ENCODE measurements around the gene HSH2D. TPM values are rescaled to one million over a fixed set of nuclear protein-coding genes. Genes with fewer than 3 reads are reported as not detected.

Gene HSH2D
- total and polyA plus RNA-seq, 9 of the 15 experiments (the other 6 are each of a cell fraction or from before 2014, with no cell fraction given): 0.03 to 1.1 (median 0.35) TPM; not detected in 1

DNA sequence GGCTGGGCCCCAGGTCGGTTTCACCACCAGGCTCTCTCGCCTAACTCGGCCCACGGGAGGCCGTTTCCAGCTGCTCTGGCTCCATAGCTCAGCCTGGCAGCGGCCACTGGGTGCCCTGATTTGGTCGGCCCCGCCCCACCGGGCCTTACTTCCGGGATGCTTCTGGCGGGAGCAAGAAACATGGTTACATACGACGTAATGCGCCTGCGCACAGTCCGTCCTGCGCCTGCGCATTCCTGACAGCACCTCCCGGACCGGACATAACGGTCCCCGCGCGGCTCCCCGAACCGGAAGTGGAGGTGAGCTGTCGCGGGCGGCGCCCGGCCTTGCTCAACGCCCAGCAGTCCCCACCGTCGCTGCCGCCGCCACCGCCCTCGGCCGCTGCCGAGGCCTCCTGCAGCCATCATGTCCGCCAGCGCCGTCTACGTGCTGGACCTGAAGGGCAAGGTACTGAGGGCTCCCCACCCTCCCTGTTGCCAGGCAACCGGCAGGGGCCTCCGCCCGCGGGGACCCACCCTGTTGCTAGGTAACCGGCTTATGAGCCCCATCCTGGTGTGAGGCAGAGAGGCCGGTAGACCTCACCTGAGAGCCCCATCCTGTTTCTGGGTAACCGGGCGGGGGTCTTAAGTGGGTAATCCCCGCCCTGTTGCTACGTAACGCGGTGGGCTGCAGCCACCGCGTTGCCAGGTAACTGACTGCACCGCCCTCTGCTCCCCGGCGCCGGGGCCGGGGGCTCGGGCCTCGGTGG lies 54.3 kb downstream of the HSH2D start, which contains the start of gene AP1M1 (continued):
- TF ChIP-seq, protein P1, sequence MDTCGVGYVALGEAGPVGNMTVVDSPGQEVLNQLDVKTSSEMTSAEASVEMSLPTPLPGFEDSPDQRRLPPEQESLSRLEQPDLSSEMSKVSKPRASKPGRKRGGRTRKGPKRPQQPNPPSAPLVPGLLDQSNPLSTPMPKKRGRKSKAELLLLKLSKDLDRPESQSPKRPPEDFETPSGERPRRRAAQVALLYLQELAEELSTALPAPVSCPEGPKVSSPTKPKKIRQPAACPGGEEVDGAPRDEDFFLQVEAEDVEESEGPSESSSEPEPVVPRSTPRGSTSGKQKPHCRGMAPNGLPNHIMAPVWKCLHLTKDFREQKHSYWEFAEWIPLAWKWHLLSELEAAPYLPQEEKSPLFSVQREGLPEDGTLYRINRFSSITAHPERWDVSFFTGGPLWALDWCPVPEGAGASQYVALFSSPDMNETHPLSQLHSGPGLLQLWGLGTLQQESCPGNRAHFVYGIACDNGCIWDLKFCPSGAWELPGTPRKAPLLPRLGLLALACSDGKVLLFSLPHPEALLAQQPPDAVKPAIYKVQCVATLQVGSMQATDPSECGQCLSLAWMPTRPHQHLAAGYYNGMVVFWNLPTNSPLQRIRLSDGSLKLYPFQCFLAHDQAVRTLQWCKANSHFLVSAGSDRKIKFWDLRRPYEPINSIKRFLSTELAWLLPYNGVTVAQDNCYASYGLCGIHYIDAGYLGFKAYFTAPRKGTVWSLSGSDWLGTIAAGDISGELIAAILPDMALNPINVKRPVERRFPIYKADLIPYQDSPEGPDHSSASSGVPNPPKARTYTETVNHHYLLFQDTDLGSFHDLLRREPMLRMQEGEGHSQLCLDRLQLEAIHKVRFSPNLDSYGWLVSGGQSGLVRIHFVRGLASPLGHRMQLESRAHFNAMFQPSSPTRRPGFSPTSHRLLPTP (IDR thresholded peaks at IDR 0.05; ENCODE audit: borderline replicate concordance, extremely low read depth, insufficient read length): no peak
- TF ChIP-seq LARP7 (IDR thresholded peaks at IDR 0.05) (no peak), CAMTA2 (CRISPR knock-in tag; conservative IDR thresholded peaks at IDR 0.05) (no peak), KAT2B (IDR thresholded peaks at IDR 0.05; ENCODE audit: low read depth, low read length) (no peak), TAF7 (tag; IDR thresholded peaks at IDR 0.05) (0 out of 2 replicates have a peak, but pooled peaks have one; percentile 29), ZBTB7A (IDR thresholded peaks at IDR 0.05; ENCODE audit: borderline replicate concordance, control insufficient read depth, low read depth, low read length) (peak; percentile 33), POLR3G (IDR thresholded peaks at IDR 0.05; ENCODE audit: extremely low read depth, insufficient read length, insufficient replicate concordance) (no peak), PTTG1 (tag; IDR thresholded peaks at IDR 0.05; ENCODE audit: low read depth) (no peak), SAFB2 (IDR thresholded peaks at IDR 0.05; ENCODE audit: borderline replicate concordance, low read depth, low read length, severe bottlenecking) (no peak), E2F3 (CRISPR knock-in tag; IDR thresholded peaks at IDR 0.05) (no peak; the same call in 1 of the 2 replicates), ZNF184 (CRISPR knock-in tag; IDR thresholded peaks at IDR 0.05) (no peak), NCOA6 (IDR thresholded peaks at IDR 0.05) (no peak), ZNF444 (CRISPR knock-in tag; IDR thresholded peaks at IDR 0.05) (no peak), ILF3 (IDR thresholded peaks at IDR 0.05; ENCODE audit: borderline replicate concordance) (no peak), MYC (IDR thresholded peaks at IDR 0.05; ENCODE audit: low read depth, low read length) (no peak), MYC (CRISPR knock-in tag; IDR thresholded peaks at IDR 0.05; ENCODE audit: borderline replicate concordance, low read depth) (no peak), FOXA1 (IDR thresholded peaks at IDR 0.05; ENCODE audit: borderline replicate concordance) (no peak)
- TF ChIP-seq, protein P2, sequence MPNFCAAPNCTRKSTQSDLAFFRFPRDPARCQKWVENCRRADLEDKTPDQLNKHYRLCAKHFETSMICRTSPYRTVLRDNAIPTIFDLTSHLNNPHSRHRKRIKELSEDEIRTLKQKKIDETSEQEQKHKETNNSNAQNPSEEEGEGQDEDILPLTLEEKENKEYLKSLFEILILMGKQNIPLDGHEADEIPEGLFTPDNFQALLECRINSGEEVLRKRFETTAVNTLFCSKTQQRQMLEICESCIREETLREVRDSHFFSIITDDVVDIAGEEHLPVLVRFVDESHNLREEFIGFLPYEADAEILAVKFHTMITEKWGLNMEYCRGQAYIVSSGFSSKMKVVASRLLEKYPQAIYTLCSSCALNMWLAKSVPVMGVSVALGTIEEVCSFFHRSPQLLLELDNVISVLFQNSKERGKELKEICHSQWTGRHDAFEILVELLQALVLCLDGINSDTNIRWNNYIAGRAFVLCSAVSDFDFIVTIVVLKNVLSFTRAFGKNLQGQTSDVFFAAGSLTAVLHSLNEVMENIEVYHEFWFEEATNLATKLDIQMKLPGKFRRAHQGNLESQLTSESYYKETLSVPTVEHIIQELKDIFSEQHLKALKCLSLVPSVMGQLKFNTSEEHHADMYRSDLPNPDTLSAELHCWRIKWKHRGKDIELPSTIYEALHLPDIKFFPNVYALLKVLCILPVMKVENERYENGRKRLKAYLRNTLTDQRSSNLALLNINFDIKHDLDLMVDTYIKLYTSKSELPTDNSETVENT (CRISPR knock-in tag; IDR thresholded peaks at IDR 0.05): no peak
- TF ChIP-seq, protein P3, sequence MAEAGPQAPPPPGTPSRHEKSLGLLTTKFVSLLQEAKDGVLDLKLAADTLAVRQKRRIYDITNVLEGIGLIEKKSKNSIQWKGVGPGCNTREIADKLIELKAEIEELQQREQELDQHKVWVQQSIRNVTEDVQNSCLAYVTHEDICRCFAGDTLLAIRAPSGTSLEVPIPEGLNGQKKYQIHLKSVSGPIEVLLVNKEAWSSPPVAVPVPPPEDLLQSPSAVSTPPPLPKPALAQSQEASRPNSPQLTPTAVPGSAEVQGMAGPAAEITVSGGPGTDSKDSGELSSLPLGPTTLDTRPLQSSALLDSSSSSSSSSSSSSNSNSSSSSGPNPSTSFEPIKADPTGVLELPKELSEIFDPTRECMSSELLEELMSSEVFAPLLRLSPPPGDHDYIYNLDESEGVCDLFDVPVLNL (CRISPR knock-in tag; IDR thresholded peaks at IDR 0.05; ENCODE audit: low read depth): no peak
- TF ChIP-seq, protein P4, sequence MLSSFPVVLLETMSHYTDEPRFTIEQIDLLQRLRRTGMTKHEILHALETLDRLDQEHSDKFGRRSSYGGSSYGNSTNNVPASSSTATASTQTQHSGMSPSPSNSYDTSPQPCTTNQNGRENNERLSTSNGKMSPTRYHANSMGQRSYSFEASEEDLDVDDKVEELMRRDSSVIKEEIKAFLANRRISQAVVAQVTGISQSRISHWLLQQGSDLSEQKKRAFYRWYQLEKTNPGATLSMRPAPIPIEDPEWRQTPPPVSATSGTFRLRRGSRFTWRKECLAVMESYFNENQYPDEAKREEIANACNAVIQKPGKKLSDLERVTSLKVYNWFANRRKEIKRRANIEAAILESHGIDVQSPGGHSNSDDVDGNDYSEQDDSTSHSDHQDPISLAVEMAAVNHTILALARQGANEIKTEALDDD (IDR thresholded peaks at IDR 0.05): peak; percentile 13; the same call in 1 of the 2 replicates

Measured in K562 (cell line).